OCI-LY3 (cell line): ENCODE results near the gene ADPRS.

Source experiments
- CTCF ChIP-seq: fragments of 200-600, 300-600 bp; sonication (generic); IDR thresholded peaks from 2 replicates; pipeline ENCODE4 v1.5.1; 2014; ENCODE audit warnings: antibody characterized with exemption, low read length, low read depth
- EZH2phosphoT487 ChIP-seq: fragments of 200-600 bp; shearing (Covaris generic); IDR thresholded peaks from 2 replicates; pipeline ENCODE4 v1.6.1; 2018; ENCODE audit warnings: antibody characterized with exemption, mixed run types, low read depth

- TF ChIP-seq CTCF (no peak), EZH2phosphoT487 (no peak)
Measured at GRCh38 chr1:36091698-36092097, 3.0 kb downstream of the ADPRS start.
